Measurements from ENCODE around the gene DCC.

DCC gene

GRCh38 chr18:52945552-52945951 is 605.6 kb downstream of the DCC start:
- no peak for DNase-seq

- DNase-seq, result no peak
Observed at GRCh38 chr18:52948868-52949444, 609.0 kb downstream of the DCC start.

GRCh38 chr18:52950155-52950554 is 610.2 kb downstream of the DCC start:
- no peak for DNase-seq

GRCh38 chr18:52953387-52953786 is 613.4 kb downstream of the DCC start:
- no peak for DNase-seq

GRCh38 chr18:52963481-52963880 is 623.5 kb downstream of the DCC start:
- DNase-seq, result no peak

- DNase-seq, result no peak
Observed at GRCh38 chr18:52970686-52971085, 630.7 kb downstream of the DCC start.

- no peak for DNase-seq
Observed at GRCh38 chr18:52971097-52971496, 631.1 kb downstream of the DCC start.

- no peak for DNase-seq
Observed at GRCh38 chr18:52979892-52980291, 639.9 kb downstream of the DCC start.

GRCh38 chr18:52991246-52991645 is 651.2 kb downstream of the DCC start:
- no peak for DNase-seq

- no peak for DNase-seq
Observed at GRCh38 chr18:52992041-52992440, 652.0 kb downstream of the DCC start.

GRCh38 chr18:52995875-52996274 is 655.9 kb downstream of the DCC start:
- no peak for DNase-seq

GRCh38 chr18:52999633-53000032 is 659.6 kb downstream of the DCC start:
- no peak for DNase-seq

- DNase-seq, result no peak
Observed at GRCh38 chr18:53004798-53005197, 664.8 kb downstream of the DCC start.

- no peak for DNase-seq
Observed at GRCh38 chr18:53018791-53019190, 678.8 kb downstream of the DCC start.

GRCh38 chr18:53025247-53025646 is 685.2 kb downstream of the DCC start:
- DNase-seq, result no peak

- DNase-seq, result no peak
Observed at GRCh38 chr18:53028565-53028964, 688.6 kb downstream of the DCC start.

- DNase-seq, result no peak
Observed at GRCh38 chr18:53033128-53033527, 693.1 kb downstream of the DCC start.

GRCh38 chr18:53038608-53039007 is 698.6 kb downstream of the DCC start:
- no peak for DNase-seq

- DNase-seq, result no peak
Observed at GRCh38 chr18:53040286-53040685, 700.3 kb downstream of the DCC start.

- DNase-seq, result no peak
Observed at GRCh38 chr18:53056064-53056463, 716.1 kb downstream of the DCC start.

GRCh38 chr18:53070788-53071187 is 730.8 kb downstream of the DCC start:
- no peak for DNase-seq

- no peak for DNase-seq
Observed at GRCh38 chr18:53080687-53081086, 740.7 kb downstream of the DCC start.

GRCh38 chr18:53093636-53094035 is 753.6 kb downstream of the DCC start:
- DNase-seq, result no peak

- no peak for DNase-seq
Observed at GRCh38 chr18:53101536-53102105, 761.6 kb downstream of the DCC start.

- no peak for DNase-seq
Observed at GRCh38 chr18:53114441-53114840, 774.4 kb downstream of the DCC start.
